Tibial artery (tissue), 4 donors: ENCODE data around the gene PROZ.

Experiments
- DNase-seq, 2 donors: peaks; one replicate each; pipeline ENCODE4 v3.0.0-alpha.2; 2019
- H3K27ac ChIP-seq, 2 donors: fragments of 200-600 bp; sonication (generic) in 1 of 2; 1 replicate in 1 of 2; 2 replicates in 1 of 2; pipeline ENCODE4 v1.5.1; 2018 to 2019; ENCODE audit warnings: mild to moderate bottlenecking in 1 of 2
- H3K27me3 ChIP-seq, 2 donors: fragments of 200-600 bp; sonication (generic) in 1 of 2; one replicate each; pipeline versions ENCODE4 v1.5.1 to v1.6.0; 2016 to 2019
- H3K36me3 ChIP-seq, 3 donors: fragments of 200-600 bp; sonication (generic) in 2 of 3; one replicate each; pipeline ENCODE4 v1.5.1; 2016 to 2019; ENCODE audit warnings: mild to moderate bottlenecking in 2 of 3
- H3K4me1 ChIP-seq, 4 donors: fragments of 200-600 bp; sonication (generic) in 2 of 4; 1 replicate in 3 of 4; 2 replicates in 1 of 4; pipeline ENCODE4 v1.5.1; 2016 to 2019
- H3K4me3 ChIP-seq, 2 donors: fragments of 200-600 bp; sonication (generic) in 1 of 2; 1 replicate in 1 of 2; 2 replicates in 1 of 2; pipeline ENCODE4 v1.5.1; 2018 to 2019; ENCODE audit warnings: mild to moderate bottlenecking in 2 of 2
- H3K9me3 ChIP-seq, 3 donors: fragments of 200-600 bp; sonication (generic) in 1 of 3; one replicate each; pipeline ENCODE4 v1.5.1; 2016 to 2019
- CTCF ChIP-seq, 2 experiments: fragments of 200-600 bp in 1 of 2; fragments of 450-650 bp in 1 of 2; IDR thresholded peaks; one replicate each; pipeline ENCODE4 v1.5.1; 2017 to 2019; ENCODE audit warnings: antibody characterized with exemption in 2 of 2, mild to moderate bottlenecking in 1 of 2, moderate library complexity in 1 of 2
- intact Hi-C: fragments of 100-400 bp; cut with DNase I; formaldehyde crosslinking; loops from one replicate; pipeline ENCODE4 v1.15.0; 2023; ENCODE audit warnings: low total_unique reads

The PROZ gene

GRCh38 chr13:113184568-113185440 is 26.4 kb downstream of the PROZ start:
- no peak for DNase-seq
- Histone ChIP-seq H3K4me3 (no peak overlapping the region), H3K27me3 (no peaks in the 10 kb centered on the region), H3K4me1 (peaks cover 0 to 10% (median 0%) of the 10 kb centered on the region in 4 donors), H3K27ac (no peak overlapping the region), H3K9me3 (no peaks in the 10 kb centered on the region), H3K36me3 (peaks cover 45 to 86% (median 50%) of the 10 kb centered on the region in 3 donors)
- TF ChIP-seq CTCF (IDR thresholded peaks at IDR 0.05): no peak
- intact Hi-C loops: no loop called here

- H3K4me1 ChIP-seq: peaks cover 0 to 10% (median 0%) of the 10 kb centered on the region in 4 donors
- DNase-seq: no peak
- intact Hi-C loops: no loop called here
- no peaks in the 10 kb centered on the region for H3K27me3 ChIP-seq
- no peak for TF ChIP-seq CTCF (IDR thresholded peaks at IDR 0.05)
- H3K9me3 ChIP-seq: no peaks in the 10 kb centered on the region
- peaks cover 35 to 85% (median 42%) of the 10 kb centered on the region in 3 donors for H3K36me3 ChIP-seq
- H3K27ac ChIP-seq: peak overlapping the region; percentile 30 to 48
- H3K4me3 ChIP-seq: no peak overlapping the region
Observed at GRCh38 chr13:113186061-113186900, 27.8 kb downstream of the PROZ start.

GRCh38 chr13:113187263-113187669 is 28.8 kb downstream of the PROZ start:
- no peak overlapping the region for H3K4me3 ChIP-seq
- peaks cover 0 to 10% (median 0%) of the 10 kb centered on the region in 4 donors for H3K4me1 ChIP-seq
- H3K9me3 ChIP-seq: no peaks in the 10 kb centered on the region
- peak; percentile 90 for DNase-seq
- intact Hi-C loops: no loop called here
- peak overlapping the region; percentile 30 to 48 for H3K27ac ChIP-seq
- H3K36me3 ChIP-seq: peaks cover 39 to 85% (median 49%) of the 10 kb centered on the region in 3 donors
- H3K27me3 ChIP-seq: no peaks in the 10 kb centered on the region
- no peak for TF ChIP-seq CTCF (IDR thresholded peaks at IDR 0.05)

- Histone ChIP-seq H3K27me3 (no peaks in the 10 kb centered on the region), H3K4me3 (no peak overlapping the region), H3K4me1 (peaks cover 0 to 10% (median 0%) of the 10 kb centered on the region in 4 donors), H3K36me3 (peaks cover 38 to 85% (median 51%) of the 10 kb centered on the region in 3 donors), H3K27ac (peak overlapping the region; percentile 6 to 27), H3K9me3 (no peaks in the 10 kb centered on the region)
- no peak for TF ChIP-seq CTCF (IDR thresholded peaks at IDR 0.05)
- no peak for DNase-seq
- intact Hi-C loops: no loop called here
Observed at GRCh38 chr13:113187883-113188665, 29.6 kb downstream of the PROZ start.

GRCh38 chr13:113190181-113190580 is 31.7 kb downstream of the PROZ start:
- Histone ChIP-seq H3K36me3 (peaks cover 39 to 85% (median 44%) of the 10 kb centered on the region in 3 donors), H3K27ac (no peak overlapping the region), H3K4me1 (peaks cover 0 to 10% (median 0%) of the 10 kb centered on the region in 4 donors), H3K4me3 (no peak overlapping the region), H3K27me3 (no peaks in the 10 kb centered on the region), H3K9me3 (no peaks in the 10 kb centered on the region)
- intact Hi-C loops: no loop called here
- no peak for DNase-seq
- no peak for TF ChIP-seq CTCF (IDR thresholded peaks at IDR 0.05)
